HG03139 (cell line): ENCODE results near the gene MRPS34.
"Not testable (repeated sequence)": the region's sequence is repeated elsewhere in the genome, so short reads cannot be mapped to it uniquely, and the experiment has no call there.

Source experiments
- ATAC-seq: cut with Tn5 transposase; IDR thresholded peaks from one replicate; pipeline ENCODE4 v1.9.1; 2021; ENCODE audit not compliant: unreplicated experiment

Gene MRPS34

GRCh38 chr16:1757714-1758461 is 15.0 kb downstream of the MRPS34 start:
- ATAC-seq, result no peak

GRCh38 chr16:1754204-1754603 is 18.7 kb downstream of the MRPS34 start:
- no peak for ATAC-seq

GRCh38 chr16:1752853-1753252 is 20.1 kb downstream of the MRPS34 start:
- ATAC-seq, result no peak

- ATAC-seq, result no peak
Measured at GRCh38 chr16:1751946-1752345, 21.0 kb downstream of the MRPS34 start.

- ATAC-seq, result no peak
Measured at GRCh38 chr16:1749152-1750117, 23.5 kb downstream of the MRPS34 start.

- no peak for ATAC-seq
Measured at GRCh38 chr16:1747934-1748333, 25.0 kb downstream of the MRPS34 start.

- ATAC-seq, result no peak
Measured at GRCh38 chr16:1746693-1747195, 26.2 kb downstream of the MRPS34 start.

GRCh38 chr16:1745900-1746692 is 26.8 kb downstream of the MRPS34 start:
- no peak for ATAC-seq

- ATAC-seq, result no peak
Measured at GRCh38 chr16:1745181-1745899, 27.6 kb downstream of the MRPS34 start.

- ATAC-seq, result no peak
Measured at GRCh38 chr16:1744338-1744840, 28.5 kb downstream of the MRPS34 start.

- no peak for ATAC-seq
Measured at GRCh38 chr16:1743376-1744337, 29.3 kb downstream of the MRPS34 start.

GRCh38 chr16:1741553-1742165 is 31.3 kb downstream of the MRPS34 start:
- no peak for ATAC-seq

GRCh38 chr16:1740781-1741490 is 32.0 kb downstream of the MRPS34 start:
- no peak for ATAC-seq

- no peak for ATAC-seq
Measured at GRCh38 chr16:1740234-1740633, 32.7 kb downstream of the MRPS34 start.

- no peak for ATAC-seq
Measured at GRCh38 chr16:1734816-1735215, 38.1 kb downstream of the MRPS34 start.

GRCh38 chr16:1734123-1734522 is 38.8 kb downstream of the MRPS34 start:
- ATAC-seq, result no peak

GRCh38 chr16:1732551-1732987 is 40.4 kb downstream of the MRPS34 start:
- ATAC-seq, result not testable (repeated sequence)

GRCh38 chr16:1732071-1732470 is 40.9 kb downstream of the MRPS34 start:
- ATAC-seq, result no peak
